GM23338 (cell line): Measurements from ENCODE around the gene DLST. TPM values are rescaled to one million over a fixed set of nuclear protein-coding genes. Genes with fewer than 3 reads are reported as not detected.

ENCODE experiments used
- ATAC-seq: fragments of 200-7000 bp; cut with Tn5 transposase; 3 replicates; pipeline ENCODE4 v1.9.1; 2020
- DNase-seq: peaks from one replicate; pipeline ENCODE4 v3.0.0-alpha.2; 2015; ENCODE audit warnings: low spot score
- H2AFZ ChIP-seq: fragments of 200-600 bp; sonication (generic); 2 replicates; pipeline ENCODE4 v1.8.0; 2016; ENCODE audit warnings: antibody characterized with exemption, mild to moderate bottlenecking, moderate library complexity
- H3F3A ChIP-seq: fragments of 200-600 bp; sonication (generic); replicated peaks from 2 replicates; pipeline ENCODE4 v1.8.0; 2017; ENCODE audit warnings: antibody characterized with exemption, mixed run types, low read depth
- H3K27ac ChIP-seq: fragments of 200-600 bp; sonication (generic); 2 replicates; pipeline ENCODE4 v1.6.1; 2016; ENCODE audit warnings: low read depth
- H3K27me3 ChIP-seq: fragments of 200-600 bp; sonication (generic); 2 replicates; pipeline ENCODE4 v1.8.0; 2016; ENCODE audit warnings: mild to moderate bottlenecking, mixed run types, moderate library complexity; ENCODE audit not compliant: insufficient read depth
- H3K36me3 ChIP-seq: fragments of 200-600 bp; sonication (generic); 2 replicates; pipeline ENCODE4 v1.8.0; 2016; ENCODE audit warnings: mild to moderate bottlenecking; ENCODE audit not compliant: insufficient read depth
- H3K4me1 ChIP-seq: fragments of 200-600 bp; sonication (generic); 2 replicates; pipeline ENCODE4 v1.8.0; 2016; ENCODE audit warnings: mild to moderate bottlenecking, moderate library complexity; ENCODE audit not compliant: insufficient read depth
- H3K4me2 ChIP-seq: fragments of 200-600 bp; sonication (generic); 2 replicates; pipeline ENCODE4 v1.7.1; 2017; ENCODE audit warnings: mixed run types
- H3K4me3 ChIP-seq: fragments of 200-600 bp; sonication (generic); 2 replicates; pipeline ENCODE4 v1.6.1; 2016; ENCODE audit warnings: mixed run types
- H3K79me2 ChIP-seq: fragments of 200-600 bp; sonication (generic); replicated peaks from 2 replicates; pipeline ENCODE4 v1.8.0; 2017; ENCODE audit warnings: mild to moderate bottlenecking; ENCODE audit not compliant: insufficient read depth
- H3K9me2 ChIP-seq: fragments of 200-600 bp; sonication (generic); 2 replicates; pipeline ENCODE4 v1.8.0; 2017; ENCODE audit not compliant: insufficient read depth
- H4K20me1 ChIP-seq: fragments of 200-600 bp; sonication (generic); replicated peaks from 2 replicates; pipeline ENCODE4 v1.8.0; 2017; ENCODE audit warnings: mild to moderate bottlenecking; ENCODE audit not compliant: insufficient read depth
- H3K27ac Mint-ChIP-seq: 2 replicates; pipeline ENCODE4 v1.8.0; 2020; ENCODE audit warnings: inconsistent platforms, mild to moderate bottlenecking, moderate library complexity, mixed read lengths
- H3K27me3 Mint-ChIP-seq: 3 replicates; pipeline ENCODE4 v1.8.0; 2022; ENCODE audit warnings: low read depth, mild to moderate bottlenecking, moderate library complexity, mixed read lengths, inconsistent platforms; ENCODE audit not compliant: insufficient read depth, poor library complexity
- H3K36me3 Mint-ChIP-seq: 3 replicates; pipeline ENCODE4 v1.8.0; 2021; ENCODE audit warnings: low read depth, mild to moderate bottlenecking, inconsistent platforms, moderate library complexity, mixed read lengths
- H3K4me1 Mint-ChIP-seq: 3 replicates; pipeline ENCODE4 v1.8.0; 2020; ENCODE audit warnings: mild to moderate bottlenecking, inconsistent platforms, mixed read lengths
- H3K4me3 Mint-ChIP-seq: 3 replicates; pipeline ENCODE4 v1.8.0; 2021; ENCODE audit warnings: moderate library complexity, mild to moderate bottlenecking, inconsistent platforms, mixed read lengths
- H3K9me3 Mint-ChIP-seq: 3 replicates; pipeline ENCODE4 v1.8.0; 2020; ENCODE audit warnings: moderate library complexity, mild to moderate bottlenecking, inconsistent platforms, mixed read lengths
- EZH2 ChIP-seq: fragments of 200-600 bp; sonication (generic); IDR thresholded peaks from one replicate; pipeline ENCODE4 v1.8.0; 2017; ENCODE audit warnings: antibody characterized with exemption, mild to moderate bottlenecking, low read depth; ENCODE audit not compliant: unreplicated experiment
- JUNB ChIP-seq: IDR thresholded peaks from one replicate; pipeline ENCODE4 v1.6.1; 2016; ENCODE audit warnings: antibody characterized with exemption; ENCODE audit not compliant: unreplicated experiment
- NANOG ChIP-seq: IDR thresholded peaks from 2 replicates; pipeline ENCODE4 v1.6.1; 2016; ENCODE audit warnings: antibody characterized with exemption, borderline replicate concordance
- POLR2AphosphoS5 ChIP-seq: IDR thresholded peaks from 2 replicates; pipeline ENCODE4 v1.6.1; 2016; ENCODE audit warnings: antibody characterized with exemption, low read depth
- STAT1 ChIP-seq: IDR thresholded peaks from one replicate; pipeline ENCODE4 v1.6.1; 2016; ENCODE audit warnings: antibody characterized with exemption; ENCODE audit not compliant: unreplicated experiment
- ZNF114 ChIP-seq: fragments of 250-450 bp; sonication (Bioruptor Pico); IDR thresholded peaks from 2 replicates; pipeline ENCODE4 v1.5.0; 2020; ENCODE audit warnings: mild to moderate bottlenecking, moderate library complexity
- polyA plus RNA-seq: library from polyadenylated mRNA; unstranded; fragments of >200 nt; fragmentation: Nextera tagmentation; extraction: Ambion mirVana; gene quantifications from 2 replicates; pipeline ENCODE4 v1.2.1, GENCODE V29; 2016
- total RNA-seq: library from RNA; depleted of rRNA; stranded (reverse); fragments of >200 nt; shearing (Covaris generic); gene quantifications from 2 replicates; pipeline ENCODE4 v1.2.3, GENCODE V29; 2014
- TF ChIP-seq, protein P1 (sequence below), 2 experiments: fragments of 200-600 bp in 1 of 2; sonication (generic) in 1 of 2; conservative IDR thresholded peaks; 2 replicates each; pipeline versions ENCODE4 v1.5.1 to v1.6.1; 2016 to 2017; ENCODE audit warnings: antibody characterized with exemption in 2 of 2, low read depth in 2 of 2, mild to moderate bottlenecking in 2 of 2, moderate library complexity in 1 of 2

The DLST gene
- total and polyA plus RNA-seq, 2 experiments from 2014 or later, result 11.2 to 106 TPM

GRCh38 chr14:74835645-74836250, 46.0 kb upstream of the DLST start:
- Mint-ChIP-seq H3K4me1 (no peaks in the 10 kb centered on the region), H3K4me3 (no peak overlapping the region), H3K27ac (no peak overlapping the region), H3K27me3 (peaks cover 2% of the 10 kb centered on the region), H3K9me3 (no peaks in the 10 kb centered on the region), H3K36me3 (peaks cover 3% of the 10 kb centered on the region; the same call in 2 of the 3 replicates)
- DNase-seq (no peak), ATAC-seq (no peak)
- no peaks in the 10 kb centered on the region for H3F3A ChIP-seq
- no peak overlapping the region for H3K27ac ChIP-seq
- no peak overlapping the region for H2AFZ ChIP-seq
- H3K79me2 ChIP-seq, result no peaks in the 10 kb centered on the region
- TF ChIP-seq POLR2AphosphoS5, result no peak
- TF ChIP-seq STAT1, result no peak
- TF ChIP-seq NANOG, result no peak
- TF ChIP-seq ZNF114, result no peak
- TF ChIP-seq, protein P1, sequence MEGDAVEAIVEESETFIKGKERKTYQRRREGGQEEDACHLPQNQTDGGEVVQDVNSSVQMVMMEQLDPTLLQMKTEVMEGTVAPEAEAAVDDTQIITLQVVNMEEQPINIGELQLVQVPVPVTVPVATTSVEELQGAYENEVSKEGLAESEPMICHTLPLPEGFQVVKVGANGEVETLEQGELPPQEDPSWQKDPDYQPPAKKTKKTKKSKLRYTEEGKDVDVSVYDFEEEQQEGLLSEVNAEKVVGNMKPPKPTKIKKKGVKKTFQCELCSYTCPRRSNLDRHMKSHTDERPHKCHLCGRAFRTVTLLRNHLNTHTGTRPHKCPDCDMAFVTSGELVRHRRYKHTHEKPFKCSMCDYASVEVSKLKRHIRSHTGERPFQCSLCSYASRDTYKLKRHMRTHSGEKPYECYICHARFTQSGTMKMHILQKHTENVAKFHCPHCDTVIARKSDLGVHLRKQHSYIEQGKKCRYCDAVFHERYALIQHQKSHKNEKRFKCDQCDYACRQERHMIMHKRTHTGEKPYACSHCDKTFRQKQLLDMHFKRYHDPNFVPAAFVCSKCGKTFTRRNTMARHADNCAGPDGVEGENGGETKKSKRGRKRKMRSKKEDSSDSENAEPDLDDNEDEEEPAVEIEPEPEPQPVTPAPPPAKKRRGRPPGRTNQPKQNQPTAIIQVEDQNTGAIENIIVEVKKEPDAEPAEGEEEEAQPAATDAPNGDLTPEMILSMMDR (conservative IDR thresholded peaks at IDR 0.05; ENCODE audit: low read depth in 2 of 2), result no peak
- no peak for TF ChIP-seq JUNB
- H3K36me3 ChIP-seq, result peaks cover 10% of the 10 kb centered on the region; the same call in 1 of the 2 replicates
- H4K20me1 ChIP-seq, result no peaks in the 10 kb centered on the region
- no peak overlapping the region for H3K4me3 ChIP-seq
- H3K4me2 ChIP-seq, result no peak overlapping the region
- no peaks in the 10 kb centered on the region for H3K4me1 ChIP-seq
- no peaks in the 10 kb centered on the region for H3K9me2 ChIP-seq
- no peaks in the 10 kb centered on the region for H3K27me3 ChIP-seq

GRCh38 chr14:74836251-74836960, 45.3 kb upstream of the DLST start:
- Histone ChIP-seq H3F3A (no peaks in the 10 kb centered on the region), H3K27ac (no peak overlapping the region)
- H3K9me3 Mint-ChIP-seq, result no peaks in the 10 kb centered on the region

More at GRCh38 chr14:74836251-74836960, 45.3 kb upstream of the DLST start:
- no peaks in the 10 kb centered on the region for H4K20me1 ChIP-seq
- H3K79me2 ChIP-seq, result no peaks in the 10 kb centered on the region
- no peaks in the 10 kb centered on the region; the same call in 2 of the 3 replicates for H3K4me1 Mint-ChIP-seq
- no peak overlapping the region for H2AFZ ChIP-seq
- H3K9me2 ChIP-seq, result no peaks in the 10 kb centered on the region
- no peaks in the 10 kb centered on the region for H3K4me1 ChIP-seq
- ATAC-seq (no peak), DNase-seq (no peak)
- peaks cover 2% of the 10 kb centered on the region for H3K27me3 Mint-ChIP-seq
- no peak overlapping the region for H3K4me2 ChIP-seq
- H3K4me3 ChIP-seq, result no peak overlapping the region
- H3K36me3 ChIP-seq, result peaks cover 10% of the 10 kb centered on the region; the same call in 1 of the 2 replicates
- H3K36me3 Mint-ChIP-seq, result peaks cover 3% of the 10 kb centered on the region; the same call in 2 of the 3 replicates
- no peak overlapping the region for H3K27ac Mint-ChIP-seq
- no peaks in the 10 kb centered on the region for H3K27me3 ChIP-seq
- no peak overlapping the region for H3K4me3 Mint-ChIP-seq
- TF ChIP-seq POLR2AphosphoS5 (no peak), EZH2 (no peak), ZNF114 (no peak), NANOG (no peak)
- TF ChIP-seq, protein P1 (conservative IDR thresholded peaks at IDR 0.05; ENCODE audit: low read depth in 2 of 2), result no peak
